HepG2 (cell line): Measurements from ENCODE around the gene MUC13. TPM values are rescaled to one million over a fixed set of nuclear protein-coding genes. Genes with fewer than 3 reads are reported as not detected.

ENCODE experiments used
- AKAP8 ChIP-seq: sonication (generic); formaldehyde crosslinking; IDR thresholded peaks from 2 replicates; pipeline ENCODE4 v1.5.1; 2020; ENCODE audit warnings: mild to moderate bottlenecking, missing genetic modification reagents
- CSRNP1 ChIP-seq: sonication (generic); formaldehyde crosslinking; IDR thresholded peaks from 2 replicates; pipeline ENCODE4 v1.8.1; 2023; ENCODE audit warnings: mild to moderate bottlenecking, missing genetic modification reagents
- NFYB ChIP-seq: sonication (generic); formaldehyde crosslinking; IDR thresholded peaks from 2 replicates; pipeline ENCODE4 v1.4.0; 2020; ENCODE audit warnings: missing genetic modification reagents
- NONO ChIP-seq, 2 experiments: fragments of 450-650 bp in 1 of 2; sonication (generic) in 1 of 2; formaldehyde crosslinking in 1 of 2; IDR thresholded peaks in 1 of 2; conservative IDR thresholded peaks in 1 of 2; 2 replicates each; pipeline versions ENCODE4 v1.6.1 to v1.8.0; 2017 to 2022; ENCODE audit warnings: mild to moderate bottlenecking in 1 of 2, missing genetic modification reagents in 1 of 2, moderate library complexity in 1 of 2
- PATZ1 ChIP-seq: sonication (generic); formaldehyde crosslinking; IDR thresholded peaks from 2 replicates; pipeline ENCODE4 v1.4.0; 2020; ENCODE audit warnings: missing genetic modification reagents
- RERE ChIP-seq: IDR thresholded peaks from 2 replicates; pipeline ENCODE4 v1.6.1; 2016; ENCODE audit warnings: low read depth, missing genetic modification reagents, missing compliant biosample characterization
- SATB2 ChIP-seq: sonication (generic); formaldehyde crosslinking; IDR thresholded peaks from 2 replicates; pipeline ENCODE4 v1.5.0; 2020; ENCODE audit warnings: missing genetic modification reagents
- ZNF260 ChIP-seq: sonication (generic); formaldehyde crosslinking; IDR thresholded peaks from 2 replicates; pipeline ENCODE4 v1.4.0; 2020; ENCODE audit warnings: missing genetic modification reagents, low read depth, mild to moderate bottlenecking, borderline replicate concordance
- ZNF296 ChIP-seq: sonication (generic); formaldehyde crosslinking; conservative IDR thresholded peaks from 2 replicates; pipeline ENCODE4 v1.5.0; 2020; ENCODE audit warnings: mild to moderate bottlenecking, missing genetic modification reagents
- ZNF737 ChIP-seq: sonication (generic); formaldehyde crosslinking; IDR thresholded peaks from 2 replicates; pipeline ENCODE4 v1.5.0; 2020; ENCODE audit warnings: missing genetic modification reagents, mild to moderate bottlenecking, borderline replicate concordance
- polyA plus RNA-seq, 8 experiments: library from polyadenylated mRNA; depleted of rRNA in 3 of 8; stranded (reverse) in 7 of 8; unstranded in 1 of 8; fragments of >200 nt; fragmentation: Illumina TruSeq in 4 of 8; extraction: Trizol in 4 of 8; gene quantifications; 2 replicates each; pipeline versions ENCODE4 v1.2.1 to v1.2.3, GENCODE V29; 2011 to 2016; ENCODE audit warnings: low read depth in 4 of 8, missing spikeins in 1 of 8, mixed read lengths in 1 of 8; ENCODE audit not compliant: insufficient read depth in 1 of 8
- total RNA-seq, 5 experiments: library from RNA; depleted of rRNA; stranded (reverse); fragments of >200 nt; fragmentation: Illumina TruSeq; extraction: Trizol; gene quantifications; 2 replicates each; pipeline ENCODE4 v1.2.3, GENCODE V29; 2016; ENCODE audit warnings: low read depth in 1 of 5

Gene MUC13
- total and polyA plus RNA-seq, 2 of the 13 experiments (the other 11 are each of a cell fraction or from before 2014, with no cell fraction given), result 0.04 to 1.2 TPM

GRCh38 chr3:124886168-124887056, 48.1 kb downstream of the MUC13 start (continued):
- TF ChIP-seq RERE (CRISPR knock-in tag) (no peak), CSRNP1 (CRISPR knock-in tag) (peak; percentile 64; the same call in 1 of the 2 replicates), NFYB (no peak), AKAP8 (CRISPR knock-in tag) (peak; percentile 59; the same call in 1 of the 2 replicates), SATB2 (CRISPR knock-in tag) (no peak), PATZ1 (CRISPR knock-in tag) (peak; percentile 54), NONO (IDR thresholded peaks at IDR 0.05) (no peak), NONO (CRISPR knock-in tag; conservative IDR thresholded peaks at IDR 0.05) (peak; percentile 19; the same call in 1 of the 2 replicates), ZNF260 (no peak), ZNF737 (no peak), ZNF296 (CRISPR knock-in tag) (0 out of 2 replicates have a peak, but pooled peaks have one; percentile 30)
